Hematopoietic multipotent progenitor cell treated with erythropoietin and hydrocortisone succinate and interleukin-3 and kit ligand, for 4 days (in vitro differentiated cells): Measurements from ENCODE around the gene IFI44L.

ENCODE experiments used
- DNase-seq: peaks from one replicate; pipeline ENCODE4 v3.0.0-alpha.2; 2015

The IFI44L gene

DNA sequence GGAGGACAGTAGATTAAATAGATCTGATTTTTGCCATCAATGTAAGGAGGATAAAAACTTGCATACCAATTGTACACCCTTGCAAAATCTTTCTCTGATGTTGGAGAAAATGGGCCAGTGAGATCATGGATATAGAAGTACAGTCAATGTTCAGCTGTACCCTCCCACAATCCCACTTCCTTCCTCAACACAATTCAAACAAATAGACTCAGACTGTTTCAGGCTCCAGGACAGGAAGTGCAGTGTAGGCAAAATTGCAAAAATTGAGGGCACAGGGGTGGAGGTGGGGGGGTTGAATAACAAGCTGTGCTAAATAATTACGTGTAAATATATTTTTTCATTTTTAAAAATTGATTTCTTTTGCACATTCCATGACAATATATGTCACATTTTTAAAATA, 25.5 kb downstream of the IFI44L start:
- peak; percentile 60 for DNase-seq

- no peak for DNase-seq
Measured at GRCh38 chr1:78647238-78647637, 27.0 kb downstream of the IFI44L start.

- DNase-seq, result peak; percentile 92
Measured at GRCh38 chr1:78649628-78650027, 29.4 kb downstream of the IFI44L start, which contains the start of gene IFI44. IFI44 (plus strand) TSS chr1:78649831; CDS start chr1:78650196, 365 bp downstream.

- peak; percentile 41 for DNase-seq
Measured at GRCh38 chr1:78650114-78650660, 29.9 kb downstream of the IFI44L start.

GRCh38 chr1:78651241-78651640, 31.0 kb downstream of the IFI44L start:
- DNase-seq, result peak; percentile 58

GRCh38 chr1:78652019-78652560, 31.8 kb downstream of the IFI44L start:
- DNase-seq, result no peak

- peak; percentile 7 for DNase-seq
Measured at GRCh38 chr1:78658901-78659300, 38.7 kb downstream of the IFI44L start.

GRCh38 chr1:78663923-78664322, 43.7 kb downstream of the IFI44L start:
- no peak for DNase-seq

DNA sequence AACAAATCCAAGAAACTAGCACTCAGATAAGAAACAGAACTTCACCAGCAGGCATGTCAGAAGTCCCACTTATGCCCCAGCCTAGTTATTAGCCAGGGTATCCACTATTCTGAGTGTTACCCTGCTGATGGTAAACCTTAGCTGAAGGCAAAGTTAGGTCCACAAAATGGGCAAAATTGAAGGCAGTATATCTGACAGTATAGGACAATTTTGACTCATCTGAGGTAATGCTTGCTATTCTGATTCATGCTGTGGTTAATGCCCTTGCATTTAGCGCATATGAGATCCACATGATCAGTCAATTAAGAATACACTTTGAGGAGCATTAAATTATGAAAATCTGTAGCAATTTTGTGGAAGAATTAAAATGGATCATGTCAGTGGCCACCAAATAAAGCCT, 44.5 kb downstream of the IFI44L start:
- no peak for DNase-seq

GRCh38 chr1:78665809-78666208, 45.6 kb downstream of the IFI44L start:
- no peak for DNase-seq

DNA sequence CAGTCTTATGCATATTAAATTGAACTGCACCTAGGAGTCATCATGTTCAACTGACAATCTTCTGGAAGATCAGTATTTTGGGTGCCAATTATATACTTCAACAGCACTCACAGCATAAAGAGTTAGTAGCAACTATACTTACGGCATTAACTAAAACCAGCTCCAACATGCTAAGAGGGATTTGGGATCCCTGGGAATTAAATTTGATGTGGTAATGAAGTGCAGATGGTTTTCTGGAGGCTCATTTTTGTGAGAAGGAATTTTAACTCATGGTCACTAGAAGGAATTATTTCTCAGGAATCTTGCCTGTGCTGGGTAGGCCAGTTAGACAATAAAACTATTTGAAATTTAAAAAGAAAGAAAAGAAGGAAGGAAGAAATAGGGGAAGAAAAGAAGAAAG, 47.7 kb downstream of the IFI44L start:
- DNase-seq, result no peak

DNA sequence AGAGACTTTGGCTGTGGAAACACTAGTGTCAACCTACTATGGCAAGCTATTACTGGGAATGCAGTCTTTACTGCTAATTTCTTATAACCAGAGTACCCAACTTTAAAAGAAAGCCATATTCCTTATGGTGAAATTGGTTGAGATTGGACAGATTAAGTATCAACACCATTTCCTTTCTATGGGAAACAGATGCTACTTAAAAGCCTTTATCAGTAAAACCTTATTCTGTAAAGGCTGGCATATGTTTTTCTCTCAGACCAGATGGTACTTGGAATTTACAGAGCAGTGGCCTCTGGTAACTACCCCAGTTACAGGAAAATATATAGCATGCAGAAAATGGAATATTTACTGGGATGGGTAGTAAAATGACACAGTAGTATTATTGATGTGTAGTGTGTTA, 48.2 kb downstream of the IFI44L start:
- no peak for DNase-seq

GRCh38 chr1:78672428-78672827, 52.2 kb downstream of the IFI44L start:
- DNase-seq, result no peak

GRCh38 chr1:78673120-78673519, 52.9 kb downstream of the IFI44L start:
- DNase-seq, result peak; percentile 26

DNA sequence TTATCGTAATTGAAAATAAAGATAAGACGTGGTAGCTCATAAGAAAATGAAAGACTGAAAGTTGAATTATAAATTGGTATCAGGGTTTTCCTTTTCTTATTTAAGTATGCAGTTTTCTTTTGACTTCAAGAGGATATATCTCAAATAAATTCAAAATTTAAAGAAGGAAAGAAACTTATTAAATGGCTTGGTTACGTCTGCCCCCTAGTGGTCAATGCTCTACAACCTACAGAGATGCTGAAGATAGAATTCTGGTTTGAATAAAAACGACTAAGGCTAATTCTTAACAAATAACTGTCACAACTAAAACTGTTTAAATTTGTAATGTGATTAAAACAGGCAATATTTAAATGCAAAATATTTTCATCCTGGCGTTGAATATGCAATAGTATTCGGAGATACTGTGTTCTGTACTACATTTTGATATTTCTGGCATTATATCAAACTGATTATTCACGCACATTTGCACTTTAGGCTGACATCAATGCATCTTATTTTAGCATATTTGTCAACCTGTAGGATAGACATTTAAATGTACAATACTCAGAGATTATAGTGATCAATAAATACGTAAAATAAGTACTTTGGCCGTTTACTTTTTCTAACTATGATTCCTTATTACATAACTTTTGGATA, 56.2 kb downstream of the IFI44L start:
- DNase-seq, result peak; percentile 86

DNA sequence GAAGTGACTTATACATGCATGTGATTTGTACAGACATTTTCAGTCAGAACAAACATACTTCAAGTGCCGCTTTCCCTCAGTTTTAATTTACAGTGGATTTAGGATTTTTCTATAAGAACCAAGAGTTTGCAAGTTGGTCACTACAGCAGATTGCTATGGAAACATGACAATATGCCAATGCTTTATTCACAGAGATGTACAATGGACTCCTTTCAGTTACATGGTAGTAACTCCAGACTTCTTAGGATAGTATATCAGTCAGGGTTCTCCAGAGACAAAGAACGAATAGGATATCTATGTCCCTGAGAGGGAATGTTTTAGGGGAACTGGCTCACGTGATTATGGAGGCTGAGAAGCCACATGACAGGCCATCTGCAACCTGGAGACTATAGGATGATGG, 56.7 kb downstream of the IFI44L start:
- DNase-seq, result no peak

DNA sequence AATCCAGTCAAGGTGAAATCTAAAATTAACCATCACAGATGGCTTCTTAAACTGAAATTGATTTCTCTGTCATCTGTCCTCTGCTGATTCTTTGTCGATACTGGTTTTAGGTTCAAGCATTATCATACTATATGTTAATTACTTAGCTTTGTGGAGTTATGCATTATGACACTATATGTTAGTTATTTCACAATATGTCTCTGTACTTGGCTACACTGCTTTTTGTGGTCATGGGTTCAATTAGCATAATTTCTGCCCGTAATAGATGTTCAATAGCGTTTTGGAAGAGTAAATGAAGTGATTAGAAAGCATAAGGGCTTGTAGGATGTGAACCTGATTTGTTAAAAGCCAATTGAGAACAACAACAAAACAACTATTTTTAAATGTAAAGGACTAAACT, 57.5 kb downstream of the IFI44L start:
- no peak for DNase-seq

DNA sequence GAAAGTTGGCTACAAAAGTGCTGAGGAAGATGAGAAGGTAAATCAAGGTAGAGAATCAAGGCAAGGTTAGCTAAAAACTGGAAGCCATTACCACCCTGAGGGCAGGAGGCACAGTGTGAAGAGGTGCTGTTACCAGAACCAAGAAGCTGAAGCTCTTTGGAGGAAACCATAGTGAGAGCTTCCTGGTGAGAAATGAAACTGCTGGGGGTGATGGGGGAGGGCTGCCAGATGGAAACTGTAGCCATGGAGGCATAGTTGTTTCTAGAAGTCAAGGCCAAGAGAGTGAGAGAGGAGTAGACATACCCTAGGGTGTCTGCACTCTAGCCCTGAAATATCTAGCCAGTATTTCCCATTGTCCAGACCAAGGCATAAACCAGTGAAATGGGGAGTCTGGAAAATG, 58.1 kb downstream of the IFI44L start:
- no peak for DNase-seq

GRCh38 chr1:78681265-78681664, 61.0 kb downstream of the IFI44L start:
- DNase-seq, result no peak

GRCh38 chr1:78682496-78682895, 62.2 kb downstream of the IFI44L start:
- no peak for DNase-seq

DNA sequence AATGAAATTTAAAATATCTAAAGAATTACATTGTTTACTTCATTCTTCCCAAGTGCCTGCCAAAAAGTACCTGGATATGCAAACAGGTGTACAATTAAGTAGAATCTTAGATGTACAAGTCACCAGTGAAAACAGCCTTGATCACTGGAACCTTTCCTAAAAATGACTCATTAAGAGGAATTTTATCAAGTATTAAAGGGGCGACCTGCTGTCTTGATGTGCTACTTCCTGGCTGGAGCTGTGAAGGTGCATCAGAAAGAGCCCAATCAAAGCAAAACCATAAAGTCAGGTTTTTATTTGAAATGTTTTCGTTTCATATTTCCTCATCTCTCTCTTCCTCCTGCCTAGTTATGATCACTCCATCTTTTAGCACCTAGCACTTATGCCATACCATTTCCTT, 62.8 kb downstream of the IFI44L start:
- no peak for DNase-seq

- no peak for DNase-seq
Measured at GRCh38 chr1:78687315-78687714, 67.1 kb downstream of the IFI44L start.

- no peak for DNase-seq
Measured at GRCh38 chr1:78687914-78688313, 67.7 kb downstream of the IFI44L start.

DNA sequence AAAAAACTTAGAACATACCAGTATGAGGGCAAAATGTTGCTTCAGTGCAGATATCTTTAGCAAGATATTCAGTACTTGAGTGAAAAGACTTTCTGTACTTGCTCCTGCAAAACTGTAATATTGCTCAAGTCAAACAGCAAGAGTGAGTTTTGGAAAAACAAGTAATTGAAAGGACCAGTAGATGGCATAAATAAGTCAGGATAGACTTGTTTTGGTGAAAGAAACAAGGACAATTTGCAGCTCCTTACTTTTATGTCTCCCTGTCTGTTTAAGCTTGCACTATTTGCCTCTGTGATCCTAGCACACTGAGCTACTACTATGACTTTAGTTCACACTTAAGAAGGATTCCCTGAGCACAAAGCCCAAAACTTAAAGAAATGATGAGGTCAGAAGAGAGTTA, 68.4 kb downstream of the IFI44L start:
- peak; percentile 10 for DNase-seq

DNA sequence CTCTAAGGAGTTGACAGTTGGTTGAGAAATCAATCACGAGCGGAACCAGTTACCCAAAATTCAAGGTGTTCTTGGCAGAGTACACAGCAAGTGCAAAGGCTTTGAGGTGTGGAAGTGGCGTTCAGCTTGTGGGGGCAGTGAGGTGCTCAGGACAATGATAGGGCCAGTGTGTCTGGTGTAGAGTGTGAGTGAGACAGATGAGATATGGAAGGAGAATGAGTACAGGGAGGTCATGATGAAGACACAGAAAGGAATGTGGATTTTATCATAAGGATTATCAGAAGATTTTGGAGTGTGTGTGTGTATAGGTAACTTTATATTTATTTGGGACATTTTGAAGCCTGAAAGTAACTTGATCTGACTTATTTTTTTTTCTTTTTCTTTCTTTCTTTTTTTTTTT, 70.3 kb downstream of the IFI44L start:
- DNase-seq, result no peak
